ENCODE data around the gene HCN1.

Gene HCN1

DNA sequence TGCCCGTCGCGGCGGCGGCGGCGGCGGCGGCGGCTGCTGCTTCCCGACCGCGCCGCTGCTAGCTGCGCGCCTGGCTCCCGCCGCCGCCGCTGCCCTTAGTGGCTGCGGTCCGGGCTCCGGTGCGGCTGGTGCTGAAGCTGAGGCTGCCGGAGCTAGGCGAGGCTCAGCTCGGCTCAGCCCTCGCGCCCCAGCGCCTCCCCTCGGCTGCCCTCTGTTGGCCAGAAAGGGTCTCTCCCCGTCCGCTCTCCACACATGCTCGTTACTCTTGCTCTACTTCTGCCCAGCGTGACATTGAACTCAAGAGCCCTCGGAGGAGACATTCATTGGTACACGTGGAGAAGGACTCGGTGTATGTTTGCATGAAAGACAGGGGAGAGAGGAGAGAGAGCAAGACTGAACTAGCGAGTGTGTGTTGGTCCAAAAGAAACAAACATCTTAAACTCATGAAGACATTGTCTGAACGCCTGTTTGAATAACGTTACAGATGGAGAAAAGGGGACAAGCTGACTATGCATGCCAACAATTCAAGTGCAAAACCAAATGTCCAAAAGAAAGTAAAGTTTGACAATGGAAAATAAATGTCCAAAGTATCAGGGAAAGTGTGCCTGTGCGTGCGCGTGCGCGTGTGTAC lies at the start of gene HCN1:
Gene HCN1, minus strand, starts transcription at position 175 of the 631 bp plus-strand sequence.
- DNase-seq (ENCODE audit: low read depth) = no peak
- H3K4me3 ChIP-seq (ENCODE audit: low read depth, low read length) = no peak within 1 kb of the TSS
- no peak for TF ChIP-seq CTCF (IDR thresholded peaks at IDR 0.05; ENCODE audit: low read depth, low read length, missing control alignments)

DNA sequence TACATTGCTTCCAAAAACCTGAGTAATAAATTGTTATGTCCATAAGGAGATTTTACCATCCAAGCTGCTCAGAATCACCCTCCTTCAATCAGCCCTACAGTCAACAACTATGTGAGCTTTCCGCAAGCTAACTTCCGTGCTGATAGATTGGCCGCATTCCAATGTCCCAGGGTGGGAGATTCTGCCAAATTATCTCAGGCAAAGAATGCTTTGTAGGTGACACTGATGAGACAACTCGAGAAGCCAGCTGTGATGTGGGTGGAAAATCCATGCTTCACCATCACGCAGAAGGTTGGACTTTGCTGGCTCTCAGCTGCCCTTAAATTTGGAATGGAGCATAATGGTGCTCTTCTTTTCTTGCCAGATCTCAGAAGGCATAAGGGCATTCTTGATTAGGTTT lies 44.9 kb upstream of the HCN1 start:
- DNase-seq (ENCODE audit: low read depth) = no peak
- no peak overlapping the region for H3K4me3 ChIP-seq (ENCODE audit: low read depth, low read length)
- TF ChIP-seq CTCF (IDR thresholded peaks at IDR 0.05; ENCODE audit: low read depth, low read length, missing control alignments) = no peak

DNA sequence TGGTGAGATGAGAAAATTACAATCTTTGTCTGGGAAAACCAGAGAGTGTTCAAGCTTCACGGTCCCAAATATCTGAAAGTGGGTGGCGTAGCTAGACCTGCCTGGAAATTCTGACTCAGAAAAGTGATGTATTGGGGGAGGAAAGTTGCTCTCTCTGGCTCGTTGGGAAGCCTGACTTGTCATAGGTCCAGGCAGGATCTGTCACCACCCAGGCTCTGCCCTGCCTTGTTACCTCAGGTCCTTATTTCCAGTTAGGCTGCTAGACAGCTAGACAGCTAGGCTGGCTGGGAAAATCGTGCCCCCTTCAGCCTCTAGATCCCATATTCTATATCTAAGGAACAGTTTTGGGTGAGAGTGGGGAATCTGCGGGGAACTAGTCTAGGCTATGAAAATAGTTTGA lies 41.0 kb upstream of the HCN1 start:
- no peak for DNase-seq (ENCODE audit: low read depth)
- no peak for TF ChIP-seq CTCF (IDR thresholded peaks at IDR 0.05; ENCODE audit: low read depth, low read length, missing control alignments)
- H3K4me3 ChIP-seq (ENCODE audit: low read depth, low read length) = no peak overlapping the region

DNA sequence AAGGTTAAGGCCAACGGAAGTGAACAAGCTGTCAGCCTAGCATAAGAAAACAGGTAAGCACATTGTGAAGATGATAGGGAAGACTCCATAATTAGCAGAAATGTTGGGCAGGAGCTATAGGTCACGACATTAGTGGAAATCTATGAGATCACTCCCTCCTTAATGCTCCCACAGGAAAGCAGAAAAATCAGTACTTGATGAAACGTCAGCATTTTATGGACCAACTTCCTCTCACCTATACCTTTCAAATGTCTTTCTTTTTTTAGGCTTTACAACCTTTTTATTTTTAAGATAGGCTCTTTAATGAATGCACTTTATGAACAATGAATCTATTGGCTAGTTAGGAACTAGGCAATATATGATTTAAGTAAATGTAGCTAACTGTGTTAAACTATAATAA lies 29.4 kb upstream of the HCN1 start:
- no peak for DNase-seq (ENCODE audit: low read depth)
- H3K4me3 ChIP-seq (ENCODE audit: low read depth, low read length) = no peak overlapping the region
- TF ChIP-seq CTCF (IDR thresholded peaks at IDR 0.05; ENCODE audit: low read depth, low read length, missing control alignments) = no peak

GRCh38 chr5:45697201-45697600 lies 1.0 kb upstream of the HCN1 start:
- DNase-seq (ENCODE audit: low read depth) = no peak
- H3K4me3 ChIP-seq (ENCODE audit: low read depth, low read length) = no peak overlapping the region
- no peak for TF ChIP-seq CTCF (IDR thresholded peaks at IDR 0.05; ENCODE audit: low read depth, low read length, missing control alignments)

GRCh38 chr5:45695804-45696156 lies 400 bp downstream of the HCN1 start:
- TF ChIP-seq CTCF (IDR thresholded peaks at IDR 0.05; ENCODE audit: low read depth, low read length, missing control alignments) = no peak
- no peak overlapping the region for H3K4me3 ChIP-seq (ENCODE audit: low read depth, low read length)
- DNase-seq (ENCODE audit: low read depth) = no peak

Measured in GM12864 (cell line).